Measurements from ENCODE around the gene B4GALNT3.

DNA sequence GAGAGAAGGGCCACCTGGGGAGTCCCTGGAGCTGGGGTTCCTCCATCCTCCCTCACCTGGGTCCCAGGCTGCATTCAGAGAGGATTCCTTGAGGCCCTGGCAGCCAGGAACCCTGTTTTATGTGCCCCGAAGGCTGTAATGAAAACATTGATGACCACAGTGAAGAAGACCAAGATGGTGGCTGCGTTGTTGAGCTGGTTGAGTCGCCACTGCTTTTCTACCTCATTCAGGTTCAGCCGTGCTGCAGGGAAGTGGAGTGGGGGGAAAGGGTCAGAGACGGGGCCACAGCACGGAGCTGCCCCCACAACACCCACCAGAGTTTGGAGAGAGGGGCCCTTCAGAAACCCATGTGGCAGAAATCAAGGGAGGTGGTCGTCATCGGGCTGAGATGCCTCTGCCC lies 105.4 kb downstream of the B4GALNT3 start:
- TF ChIP-seq, protein P1, sequence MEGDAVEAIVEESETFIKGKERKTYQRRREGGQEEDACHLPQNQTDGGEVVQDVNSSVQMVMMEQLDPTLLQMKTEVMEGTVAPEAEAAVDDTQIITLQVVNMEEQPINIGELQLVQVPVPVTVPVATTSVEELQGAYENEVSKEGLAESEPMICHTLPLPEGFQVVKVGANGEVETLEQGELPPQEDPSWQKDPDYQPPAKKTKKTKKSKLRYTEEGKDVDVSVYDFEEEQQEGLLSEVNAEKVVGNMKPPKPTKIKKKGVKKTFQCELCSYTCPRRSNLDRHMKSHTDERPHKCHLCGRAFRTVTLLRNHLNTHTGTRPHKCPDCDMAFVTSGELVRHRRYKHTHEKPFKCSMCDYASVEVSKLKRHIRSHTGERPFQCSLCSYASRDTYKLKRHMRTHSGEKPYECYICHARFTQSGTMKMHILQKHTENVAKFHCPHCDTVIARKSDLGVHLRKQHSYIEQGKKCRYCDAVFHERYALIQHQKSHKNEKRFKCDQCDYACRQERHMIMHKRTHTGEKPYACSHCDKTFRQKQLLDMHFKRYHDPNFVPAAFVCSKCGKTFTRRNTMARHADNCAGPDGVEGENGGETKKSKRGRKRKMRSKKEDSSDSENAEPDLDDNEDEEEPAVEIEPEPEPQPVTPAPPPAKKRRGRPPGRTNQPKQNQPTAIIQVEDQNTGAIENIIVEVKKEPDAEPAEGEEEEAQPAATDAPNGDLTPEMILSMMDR (IDR thresholded peaks at IDR 0.05) = no peak
- TF ChIP-seq POLR2A (IDR thresholded peaks at IDR 0.05) = no peak
